Measurements from ENCODE around the gene PEX14. TPM values are rescaled to one million over a fixed set of nuclear protein-coding genes. Genes with fewer than 3 reads are reported as not detected.

Gene PEX14
- polyA plus RNA-seq, 1 donor from 2014 or later = 13.5 TPM

DNA sequence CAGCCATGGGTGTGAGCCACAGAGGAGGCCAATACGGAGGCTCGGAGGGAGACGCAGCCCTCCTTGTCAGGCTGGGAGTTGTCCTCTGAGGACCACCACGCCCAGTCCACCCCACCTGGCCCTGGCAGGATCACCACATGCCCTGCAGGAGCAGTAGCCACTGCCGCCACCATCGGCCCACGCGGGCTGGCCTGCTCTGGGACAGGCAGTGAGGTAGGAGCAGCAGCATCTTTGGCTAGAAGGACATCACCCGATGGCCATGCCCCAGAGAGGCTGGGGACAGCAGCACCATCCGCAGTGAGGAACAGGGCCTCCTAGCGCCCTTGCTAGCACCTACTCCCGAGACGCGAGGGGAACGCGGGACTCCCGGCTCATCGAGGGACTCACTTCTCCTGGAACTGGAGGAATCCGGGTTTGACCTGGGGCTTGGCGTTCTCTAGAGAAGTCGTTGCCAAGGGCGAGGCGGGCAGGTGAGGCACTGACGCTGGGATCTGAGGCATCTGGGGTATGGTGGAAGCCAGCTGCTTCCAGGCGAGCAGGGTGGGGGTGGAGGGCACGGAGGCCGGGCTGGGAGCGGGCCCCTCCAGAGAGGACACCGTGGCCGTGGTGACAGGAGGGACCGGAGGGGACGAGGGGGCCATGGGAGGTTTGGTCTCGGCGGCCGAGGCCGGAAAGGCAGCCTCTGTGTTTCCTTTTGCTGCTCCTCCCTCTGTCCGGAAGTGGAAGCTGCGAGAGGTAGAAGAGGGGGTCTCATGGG is 172.8 kb downstream of the PEX14 start:
- no peak overlapping the region for H3K9ac ChIP-seq (ENCODE audit: low read length)
- H3K9me2 ChIP-seq (ENCODE audit: insufficient read depth, low read length) = no peaks in the 10 kb centered on the region
- TF ChIP-seq TAF1 (IDR thresholded peaks at IDR 0.05; ENCODE audit: low read depth) = no peak
- TF ChIP-seq EZH2 (IDR thresholded peaks at IDR 0.05; ENCODE audit: borderline replicate concordance, insufficient read depth, low read length, poor library complexity, severe bottlenecking) = no peak
- TF ChIP-seq, protein P1, sequence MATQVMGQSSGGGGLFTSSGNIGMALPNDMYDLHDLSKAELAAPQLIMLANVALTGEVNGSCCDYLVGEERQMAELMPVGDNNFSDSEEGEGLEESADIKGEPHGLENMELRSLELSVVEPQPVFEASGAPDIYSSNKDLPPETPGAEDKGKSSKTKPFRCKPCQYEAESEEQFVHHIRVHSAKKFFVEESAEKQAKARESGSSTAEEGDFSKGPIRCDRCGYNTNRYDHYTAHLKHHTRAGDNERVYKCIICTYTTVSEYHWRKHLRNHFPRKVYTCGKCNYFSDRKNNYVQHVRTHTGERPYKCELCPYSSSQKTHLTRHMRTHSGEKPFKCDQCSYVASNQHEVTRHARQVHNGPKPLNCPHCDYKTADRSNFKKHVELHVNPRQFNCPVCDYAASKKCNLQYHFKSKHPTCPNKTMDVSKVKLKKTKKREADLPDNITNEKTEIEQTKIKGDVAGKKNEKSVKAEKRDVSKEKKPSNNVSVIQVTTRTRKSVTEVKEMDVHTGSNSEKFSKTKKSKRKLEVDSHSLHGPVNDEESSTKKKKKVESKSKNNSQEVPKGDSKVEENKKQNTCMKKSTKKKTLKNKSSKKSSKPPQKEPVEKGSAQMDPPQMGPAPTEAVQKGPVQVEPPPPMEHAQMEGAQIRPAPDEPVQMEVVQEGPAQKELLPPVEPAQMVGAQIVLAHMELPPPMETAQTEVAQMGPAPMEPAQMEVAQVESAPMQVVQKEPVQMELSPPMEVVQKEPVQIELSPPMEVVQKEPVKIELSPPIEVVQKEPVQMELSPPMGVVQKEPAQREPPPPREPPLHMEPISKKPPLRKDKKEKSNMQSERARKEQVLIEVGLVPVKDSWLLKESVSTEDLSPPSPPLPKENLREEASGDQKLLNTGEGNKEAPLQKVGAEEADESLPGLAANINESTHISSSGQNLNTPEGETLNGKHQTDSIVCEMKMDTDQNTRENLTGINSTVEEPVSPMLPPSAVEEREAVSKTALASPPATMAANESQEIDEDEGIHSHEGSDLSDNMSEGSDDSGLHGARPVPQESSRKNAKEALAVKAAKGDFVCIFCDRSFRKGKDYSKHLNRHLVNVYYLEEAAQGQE (IDR thresholded peaks at IDR 0.05; ENCODE audit: borderline replicate concordance) = no peak
- TF ChIP-seq RAD21 (conservative IDR thresholded peaks at IDR 0.05) = no peak
- TF ChIP-seq POLR2AphosphoS5 (IDR thresholded peaks at IDR 0.05) = no peak
- no peak for TF ChIP-seq EP300 (conservative IDR thresholded peaks at IDR 0.05; ENCODE audit: poor library complexity, severe bottlenecking)
- no peak for TF ChIP-seq MXI1 (conservative IDR thresholded peaks at IDR 0.05; ENCODE audit: poor library complexity, severe bottlenecking)
- no peak for TF ChIP-seq SMC3 (conservative IDR thresholded peaks at IDR 0.05; ENCODE audit: poor library complexity)
- TF ChIP-seq, protein P2, sequence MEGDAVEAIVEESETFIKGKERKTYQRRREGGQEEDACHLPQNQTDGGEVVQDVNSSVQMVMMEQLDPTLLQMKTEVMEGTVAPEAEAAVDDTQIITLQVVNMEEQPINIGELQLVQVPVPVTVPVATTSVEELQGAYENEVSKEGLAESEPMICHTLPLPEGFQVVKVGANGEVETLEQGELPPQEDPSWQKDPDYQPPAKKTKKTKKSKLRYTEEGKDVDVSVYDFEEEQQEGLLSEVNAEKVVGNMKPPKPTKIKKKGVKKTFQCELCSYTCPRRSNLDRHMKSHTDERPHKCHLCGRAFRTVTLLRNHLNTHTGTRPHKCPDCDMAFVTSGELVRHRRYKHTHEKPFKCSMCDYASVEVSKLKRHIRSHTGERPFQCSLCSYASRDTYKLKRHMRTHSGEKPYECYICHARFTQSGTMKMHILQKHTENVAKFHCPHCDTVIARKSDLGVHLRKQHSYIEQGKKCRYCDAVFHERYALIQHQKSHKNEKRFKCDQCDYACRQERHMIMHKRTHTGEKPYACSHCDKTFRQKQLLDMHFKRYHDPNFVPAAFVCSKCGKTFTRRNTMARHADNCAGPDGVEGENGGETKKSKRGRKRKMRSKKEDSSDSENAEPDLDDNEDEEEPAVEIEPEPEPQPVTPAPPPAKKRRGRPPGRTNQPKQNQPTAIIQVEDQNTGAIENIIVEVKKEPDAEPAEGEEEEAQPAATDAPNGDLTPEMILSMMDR (IDR thresholded peaks at IDR 0.05; ENCODE audit: poor library complexity, severe bottlenecking) = no peak
- no peaks in the 10 kb centered on the region for H3F3A ChIP-seq (ENCODE audit: insufficient read depth, low read length, poor library complexity, severe bottlenecking)
- no peak overlapping the region for H3K4me2 ChIP-seq (ENCODE audit: low read length)
- no peaks in the 10 kb centered on the region for H4K20me1 ChIP-seq (ENCODE audit: insufficient read depth)
- no peak overlapping the region for H3K27ac ChIP-seq (ENCODE audit: low read length)
- H3K36me3 ChIP-seq (ENCODE audit: insufficient read depth, low read length) = no peaks in the 10 kb centered on the region
- no peaks in the 10 kb centered on the region for H3K27me3 ChIP-seq (ENCODE audit: insufficient read depth, low read depth, low read length)
- H3K4me3 ChIP-seq (ENCODE audit: low read length) = no peak overlapping the region
- H2AFZ ChIP-seq (ENCODE audit: low read depth, low read length) = no peak overlapping the region
- H3K9me3 ChIP-seq (ENCODE audit: low read length) = no peaks in the 10 kb centered on the region
- no peaks in the 10 kb centered on the region for H3K79me2 ChIP-seq (replicated peaks; ENCODE audit: insufficient read depth, low read length)

DNA sequence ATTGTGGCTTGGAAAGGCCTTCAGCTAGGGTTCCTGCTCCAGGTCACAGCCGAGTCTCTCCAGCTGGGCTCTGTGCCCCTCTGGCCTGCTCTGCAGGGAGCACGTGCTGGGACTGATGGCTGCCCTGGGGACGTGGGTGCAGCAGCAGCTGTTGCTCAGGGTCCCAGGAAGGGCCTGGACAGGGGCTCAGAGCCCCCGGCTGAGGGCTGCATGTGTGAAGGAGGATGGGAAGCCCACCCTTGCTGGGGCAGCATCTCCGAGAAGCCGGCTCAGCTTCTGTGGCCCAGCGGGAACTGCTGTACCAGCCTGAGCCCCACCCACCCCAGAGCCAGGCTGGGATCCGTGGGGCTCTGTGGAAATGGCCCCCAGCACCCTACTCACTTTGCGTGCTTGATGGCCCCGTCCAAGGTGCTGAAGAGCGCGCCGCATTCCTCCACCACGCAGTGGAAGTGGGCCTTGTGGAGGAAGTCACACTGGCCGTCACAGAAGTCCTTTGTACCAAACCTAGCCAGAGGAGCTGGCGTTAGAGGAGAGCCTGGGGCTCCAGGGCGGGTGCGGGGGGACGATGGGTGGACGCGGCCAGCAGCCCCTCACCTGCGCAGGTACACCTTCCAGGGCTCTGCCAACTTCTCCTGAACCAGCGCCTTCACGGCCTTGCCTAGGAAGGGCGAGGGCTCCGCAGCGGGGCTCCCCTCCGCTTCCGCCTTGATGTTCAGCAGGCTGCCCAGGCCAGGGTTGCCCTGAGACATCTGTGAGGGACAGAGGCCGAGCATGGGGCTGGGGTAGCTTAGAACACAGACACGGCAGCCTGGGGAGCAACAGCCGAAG is 174.2 kb downstream of the PEX14 start:
- H3K79me2 ChIP-seq (replicated peaks; ENCODE audit: insufficient read depth, low read length) = no peaks in the 10 kb centered on the region
- no peaks in the 10 kb centered on the region for H3K9me3 ChIP-seq (ENCODE audit: low read length)
- no peak overlapping the region for H2AFZ ChIP-seq (ENCODE audit: low read depth, low read length)
- no peak overlapping the region for H3K27ac ChIP-seq (ENCODE audit: low read length)
- no peak overlapping the region for H3K4me2 ChIP-seq (ENCODE audit: low read length)
- H3F3A ChIP-seq (ENCODE audit: insufficient read depth, low read length, poor library complexity, severe bottlenecking) = no peaks in the 10 kb centered on the region
- no peak overlapping the region for H3K4me3 ChIP-seq (ENCODE audit: low read length)
- H3K27me3 ChIP-seq (ENCODE audit: insufficient read depth, low read depth, low read length) = no peaks in the 10 kb centered on the region
- peak overlapping the region; percentile 16 for H3K9ac ChIP-seq (ENCODE audit: low read length)
- H3K9me2 ChIP-seq (ENCODE audit: insufficient read depth, low read length) = no peaks in the 10 kb centered on the region
- TF ChIP-seq, protein P1 (IDR thresholded peaks at IDR 0.05; ENCODE audit: borderline replicate concordance) = no peak
- TF ChIP-seq TAF1 (IDR thresholded peaks at IDR 0.05; ENCODE audit: low read depth) (no peak), MXI1 (conservative IDR thresholded peaks at IDR 0.05; ENCODE audit: poor library complexity, severe bottlenecking) (no peak), SMC3 (conservative IDR thresholded peaks at IDR 0.05; ENCODE audit: poor library complexity) (no peak), EZH2 (IDR thresholded peaks at IDR 0.05; ENCODE audit: borderline replicate concordance, insufficient read depth, low read length, poor library complexity, severe bottlenecking) (no peak), RAD21 (conservative IDR thresholded peaks at IDR 0.05) (no peak), POLR2AphosphoS5 (IDR thresholded peaks at IDR 0.05) (no peak), EP300 (conservative IDR thresholded peaks at IDR 0.05; ENCODE audit: poor library complexity, severe bottlenecking) (no peak)
- TF ChIP-seq, protein P2 (IDR thresholded peaks at IDR 0.05; ENCODE audit: poor library complexity, severe bottlenecking) = no peak
- H3K36me3 ChIP-seq (ENCODE audit: insufficient read depth, low read length) = no peaks in the 10 kb centered on the region
- H4K20me1 ChIP-seq (ENCODE audit: insufficient read depth) = no peaks in the 10 kb centered on the region
